Activated CD8-positive, alpha-beta memory T cell treated with anti-CD3 and anti-CD28 coated beads for 48 hours (primary cell): Measurements from ENCODE around the gene DGKG.

ENCODE experiments used
- DNase-seq, 3 experiments: peaks; one replicate each; pipeline ENCODE4 v3.0.0-alpha.2; 2020; ENCODE audit warnings: low read depth in 2 of 3, low spot score in 2 of 3

The DGKG gene

GRCh38 chr3:186281176-186281575, 80.9 kb downstream of the DGKG start:
- no peak for DNase-seq

- no peak for DNase-seq
Measured at GRCh38 chr3:186280737-186281136, 81.3 kb downstream of the DGKG start.

DNA sequence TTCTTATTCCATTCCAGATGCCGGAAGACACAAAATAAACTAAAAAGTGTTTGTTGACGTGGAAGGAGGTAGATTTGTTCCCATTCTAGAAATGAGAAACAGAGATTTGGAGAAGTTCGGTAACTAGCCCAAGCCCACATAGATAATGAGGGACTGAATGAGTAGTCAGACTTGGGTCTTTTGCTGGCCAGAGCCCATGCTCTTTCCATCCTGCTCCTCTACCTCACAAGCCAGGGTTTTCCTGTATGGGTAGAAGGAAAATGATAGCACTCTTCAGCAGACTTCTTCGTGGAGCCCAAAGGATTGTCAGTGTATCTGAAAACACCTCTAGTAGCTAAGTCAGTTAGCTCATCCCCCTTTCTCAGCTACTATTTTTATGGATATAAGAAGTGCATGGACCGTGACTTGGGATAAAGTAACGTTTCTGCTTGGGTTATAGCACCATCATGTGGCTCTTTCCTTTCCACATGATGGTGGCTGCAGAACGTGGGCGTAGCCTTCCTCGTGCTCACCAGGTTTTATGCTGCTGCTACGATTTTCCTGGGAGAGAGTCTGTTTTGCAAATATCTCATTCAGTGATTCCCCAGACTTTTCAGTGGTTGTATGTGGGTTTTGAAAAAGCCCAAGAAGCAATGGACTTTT, 84.6 kb downstream of the DGKG start:
- no peak for DNase-seq

DNA sequence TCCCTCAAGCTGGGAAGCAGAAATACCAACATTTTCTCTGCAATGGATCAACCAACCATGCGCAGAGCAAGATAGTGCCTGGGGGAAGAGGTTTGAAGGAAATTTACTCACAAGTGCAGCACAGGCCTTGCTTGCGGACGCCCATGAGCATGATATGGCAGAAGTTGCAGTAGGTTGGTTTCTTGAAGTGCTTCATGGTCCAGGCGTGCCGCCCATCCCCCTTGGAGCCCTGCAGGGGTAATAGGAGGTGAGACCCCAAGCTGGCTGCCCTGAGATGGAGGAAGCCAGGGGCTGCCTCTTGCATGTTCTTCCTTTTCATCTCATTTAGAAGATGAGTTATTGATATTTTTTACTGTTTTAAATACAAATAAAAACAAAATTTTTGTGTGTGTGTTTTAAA, 86.6 kb downstream of the DGKG start:
- DNase-seq, result no peak

DNA sequence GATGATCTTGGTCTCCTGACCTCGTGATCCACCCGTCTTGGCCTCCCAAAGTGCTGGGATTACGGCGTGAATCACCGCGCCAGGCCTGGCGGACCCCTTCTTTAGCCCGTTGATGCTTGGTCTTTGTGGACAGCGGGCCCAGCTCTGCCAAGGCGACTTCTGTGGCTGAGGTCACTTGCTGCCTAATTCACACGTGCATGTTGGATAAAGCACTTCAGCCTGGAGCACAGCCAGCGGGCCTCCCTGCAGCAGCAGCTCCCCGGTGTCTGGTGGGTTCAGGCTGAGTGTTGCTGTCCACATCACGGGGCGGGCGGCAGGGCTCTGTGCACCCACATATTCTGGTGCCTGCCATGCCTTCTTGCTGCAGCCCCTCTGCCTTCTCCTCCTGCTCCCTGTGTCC, 88.4 kb downstream of the DGKG start:
- no peak for DNase-seq

DNA sequence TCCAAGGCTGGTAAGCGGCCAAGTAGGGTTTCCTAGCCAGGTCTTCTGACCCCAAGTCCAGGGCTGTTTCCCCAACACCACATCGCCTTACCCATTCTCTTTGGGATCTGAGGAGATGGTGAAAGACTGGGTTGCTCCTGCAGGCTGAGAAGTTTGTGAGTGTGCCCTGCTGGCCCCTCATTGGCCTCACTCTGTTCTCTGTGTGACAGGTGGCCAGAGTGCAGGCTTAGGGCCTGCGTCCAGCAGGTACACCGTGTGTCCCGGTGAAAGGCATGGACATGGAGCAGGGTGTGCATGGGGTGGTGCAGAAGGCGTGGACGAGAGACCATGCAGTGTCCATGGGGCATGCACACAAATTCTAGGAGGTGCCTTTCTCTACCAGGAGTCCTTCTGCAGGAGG, 91.3 kb downstream of the DGKG start:
- DNase-seq, result no peak

DNA sequence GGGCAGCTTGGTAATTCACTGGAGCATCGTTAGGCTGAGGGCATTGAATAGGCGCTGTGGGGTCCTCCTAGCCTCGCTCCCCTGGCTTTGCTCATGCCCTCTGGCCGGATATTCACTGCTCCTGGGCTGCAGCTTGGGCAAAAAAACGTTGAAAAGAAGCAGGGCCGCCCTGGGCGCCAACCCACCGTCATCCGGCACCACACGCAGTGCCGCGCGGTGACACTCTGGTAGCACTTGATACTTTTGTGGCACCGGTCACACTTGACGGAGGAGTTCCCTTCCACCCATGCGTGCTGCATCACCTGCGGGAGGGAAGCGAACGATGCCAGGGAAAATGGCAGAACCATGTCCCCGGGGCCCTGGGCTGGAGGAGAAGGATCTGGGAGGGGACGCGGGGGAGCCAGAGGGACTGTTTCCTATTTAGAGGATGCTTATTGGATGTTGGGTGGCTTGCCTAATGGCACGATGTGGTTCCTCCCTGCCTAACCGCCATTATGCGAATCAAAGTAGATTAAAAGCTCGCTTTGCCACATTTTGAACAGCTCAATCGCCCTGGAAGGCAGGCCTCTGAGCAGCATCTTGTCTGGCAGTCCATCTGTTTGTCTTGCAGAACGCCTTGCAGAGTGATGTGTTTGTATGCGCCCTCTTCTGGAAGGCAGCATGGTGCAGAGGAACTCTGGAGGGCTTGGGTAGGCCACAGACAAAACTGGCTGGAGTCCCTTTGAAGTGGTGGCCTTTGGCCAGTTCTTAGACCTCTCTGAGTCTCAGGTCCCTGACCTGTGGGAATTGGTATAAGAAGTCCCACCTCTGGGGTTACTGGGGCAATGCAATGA, 93.2 kb downstream of the DGKG start:
- DNase-seq, result no peak

GRCh38 chr3:186267758-186268157, 94.3 kb downstream of the DGKG start:
- DNase-seq, result no peak

DNA sequence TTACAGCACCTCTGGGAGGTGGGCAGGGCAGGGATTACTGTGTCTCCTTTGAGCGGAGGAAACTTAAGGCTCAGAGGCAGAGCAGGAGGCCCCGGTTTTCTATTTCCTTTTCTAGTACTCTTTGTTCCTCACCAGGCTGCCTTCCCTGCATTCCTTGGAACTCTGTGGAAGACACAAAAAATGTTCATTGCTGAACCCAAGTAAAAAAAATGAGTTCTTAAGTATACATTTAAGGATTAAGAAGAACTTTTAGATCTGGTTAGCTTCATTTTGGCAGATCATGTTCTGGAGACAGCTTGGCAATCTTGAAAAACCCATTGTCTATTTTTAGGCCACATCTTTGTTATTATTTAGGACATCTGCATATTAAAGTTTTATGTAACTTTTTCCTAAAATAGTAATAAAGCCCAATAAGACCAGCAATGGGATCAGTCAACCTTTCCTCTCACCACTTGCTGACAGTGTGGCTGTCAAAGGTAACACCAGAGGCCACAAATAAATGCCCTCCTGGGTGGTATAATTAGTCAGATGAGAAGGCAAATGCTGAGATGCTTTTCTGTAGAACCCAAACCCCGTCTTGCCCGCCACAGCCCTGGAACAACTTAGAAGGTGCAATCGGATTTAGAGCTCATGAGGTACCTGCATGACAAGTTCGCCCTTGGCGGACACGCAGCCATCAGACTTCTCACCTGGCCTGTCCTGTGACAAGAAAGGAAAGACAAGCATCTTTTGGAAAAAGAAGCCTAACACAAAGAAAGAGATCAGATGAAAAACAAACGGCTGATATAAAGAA, 97.2 kb downstream of the DGKG start:
- no peak for DNase-seq

GRCh38 chr3:186261638-186262037, 100.4 kb downstream of the DGKG start:
- DNase-seq, result no peak

DNA sequence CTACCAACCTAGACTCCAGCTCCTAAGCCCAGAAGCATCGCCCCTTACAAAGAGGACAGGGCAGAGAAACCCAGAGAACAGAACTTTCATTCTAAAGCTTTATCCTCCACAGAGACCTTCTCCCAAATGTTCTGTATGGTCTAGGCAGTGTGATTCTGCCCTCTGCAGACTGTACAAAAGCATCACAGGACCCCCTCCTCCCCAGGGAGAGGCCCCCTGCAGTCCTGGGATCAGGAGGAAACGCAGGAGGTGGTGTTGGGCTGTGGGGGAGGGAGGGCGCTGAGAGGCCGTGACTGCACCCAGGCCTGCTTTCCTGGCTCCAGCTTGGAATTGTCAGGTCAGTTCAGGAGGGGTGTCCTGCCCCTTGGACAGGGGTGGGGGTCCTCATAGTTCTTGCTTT, 101.3 kb downstream of the DGKG start:
- DNase-seq, result no peak

- DNase-seq, result peak; percentile 32 to 44 (median 36)
Measured at GRCh38 chr3:186259612-186260383, 102.2 kb downstream of the DGKG start.

- DNase-seq, result no peak
Measured at GRCh38 chr3:186258968-186259367, 103.1 kb downstream of the DGKG start.

GRCh38 chr3:186257866-186258265, 104.2 kb downstream of the DGKG start:
- DNase-seq, result no peak

DNA sequence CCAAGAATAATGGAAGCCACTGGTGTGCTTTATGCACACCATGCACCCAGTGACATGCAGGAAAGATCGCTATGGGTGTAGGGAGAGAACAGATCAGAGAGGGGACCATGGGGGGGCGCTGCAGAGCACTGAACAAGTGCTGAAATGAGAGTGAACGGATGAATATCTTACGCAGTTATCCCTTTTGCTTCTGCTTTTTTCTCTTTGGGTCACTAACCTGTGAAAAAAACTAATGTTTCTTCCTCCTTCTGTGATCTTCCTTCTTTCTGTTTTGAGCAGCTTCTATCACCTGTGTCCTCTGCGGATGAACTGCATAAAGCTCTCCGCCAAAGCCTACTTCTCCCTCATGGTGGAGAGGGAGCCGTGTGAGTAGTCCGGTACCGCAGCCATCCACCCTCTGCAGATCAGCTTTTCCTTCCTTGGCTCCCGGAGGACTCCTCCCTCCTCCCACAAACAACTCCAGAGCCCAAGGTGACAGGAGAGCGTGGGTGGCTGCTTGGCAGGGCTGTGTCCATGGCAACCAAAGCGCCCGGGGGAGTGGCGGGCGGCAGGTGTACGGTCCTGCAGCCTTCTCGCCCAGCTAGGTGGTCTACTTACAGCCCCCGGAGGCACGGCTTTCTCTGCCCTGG, 106.2 kb downstream of the DGKG start:
- DNase-seq, result no peak

GRCh38 chr3:186254676-186255650, 107.1 kb downstream of the DGKG start:
- no peak for DNase-seq

GRCh38 chr3:186251948-186252619, 110.0 kb downstream of the DGKG start:
- no peak for DNase-seq

- no peak for DNase-seq
Measured at GRCh38 chr3:186248850-186249249, 113.2 kb downstream of the DGKG start.
